ENCODE results near the gene LIME1. TPM values are rescaled to one million over a fixed set of nuclear protein-coding genes. Genes with fewer than 3 reads are reported as not detected.

The LIME1 gene
- total and polyA plus RNA-seq, 7 experiments from 2014 or later: 96.8 to 366 (median 107) TPM

DNA sequence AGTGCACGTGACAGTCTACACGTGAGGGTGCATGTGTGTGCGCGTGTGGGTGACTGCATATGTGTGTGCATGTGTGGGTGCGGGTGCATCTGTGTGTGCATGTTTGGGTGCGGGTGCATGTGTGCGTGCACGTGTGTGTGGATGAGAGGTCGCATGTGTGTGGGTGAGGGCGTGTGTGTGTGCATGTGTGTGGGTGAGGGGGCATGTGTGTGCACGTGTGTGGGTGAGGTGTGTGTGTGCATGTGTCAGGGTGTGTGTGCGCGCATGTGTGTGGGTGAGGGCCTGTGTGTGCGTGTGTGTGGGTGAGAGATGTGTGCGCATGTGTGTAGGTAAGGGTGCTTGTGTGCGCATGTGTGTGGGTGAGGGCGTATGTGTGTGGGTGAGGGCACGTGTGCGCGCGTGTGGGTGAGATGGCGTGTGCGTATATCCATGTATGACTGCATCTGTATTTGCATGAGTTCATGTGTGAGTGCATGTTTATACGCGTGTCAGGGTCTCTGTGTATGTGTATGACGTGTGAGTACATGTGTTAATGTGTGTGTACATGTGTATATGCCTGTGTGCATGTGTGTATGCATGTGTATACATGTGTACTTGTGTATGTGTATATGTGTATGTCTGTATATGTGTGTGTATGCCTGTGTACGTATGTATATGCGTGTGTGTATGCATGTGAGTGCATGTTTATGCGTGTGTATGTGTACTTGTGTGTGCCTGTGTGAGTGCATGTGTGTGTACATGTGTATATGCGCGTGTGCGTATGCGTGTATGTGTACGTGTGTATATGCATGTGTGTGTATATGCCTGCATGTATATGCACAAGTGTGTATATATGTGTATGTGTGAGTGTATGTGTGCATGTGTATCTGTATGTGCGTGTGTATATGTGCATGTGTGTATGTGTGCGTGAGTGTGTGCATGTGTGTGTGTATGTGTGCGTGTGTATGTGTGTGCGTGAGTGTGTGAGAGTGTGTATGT lies 4.1 kb upstream of the LIME1 start:
- intact Hi-C loops (cut with micrococcal nuclease): loop anchor here (10.0 kb wide), 2 partner anchors 132 to 938 kb away; partner anchors contain the start of genes ABHD16B (in 1 of the 2), MRGBP (in 1 of the 2) and TPD52L2 (in 1 of the 2)
- Mint-ChIP-seq H3K27ac (no peak overlapping the region), H3K27me3 (no peaks in the 10 kb centered on the region), H3K4me1 (peaks cover 27 to 42% (median 38%) of the 10 kb centered on the region in 7 donors), H3K36me3 (peaks cover 4 to 36% (median 12%) of the 10 kb centered on the region in 5 donors), H3K4me3 (no peak overlapping the region), H3K9me3 (no peaks in the 10 kb centered on the region)
- Histone ChIP-seq H3K27me3 (ENCODE audit: control insufficient read depth in 2 of 2, insufficient read depth in 2 of 2, low read length in 2 of 2) (no peaks in the 10 kb centered on the region), H3K4me1 (ENCODE audit: control insufficient read depth in 2 of 2, insufficient read depth in 2 of 2, low read length in 2 of 2) (peaks cover 50 to 58% of the 10 kb centered on the region in 2 donors), H3K27ac (ENCODE audit: low read depth, low read length) (no peak overlapping the region), H3K9me3 (ENCODE audit: control insufficient read depth in 2 of 3, low read length in 3 of 3) (no peaks in the 10 kb centered on the region), H3K36me3 (ENCODE audit: control insufficient read depth in 2 of 3, insufficient read depth in 3 of 3, low read length in 3 of 3) (peaks cover 0 to 38% (median 0%) of the 10 kb centered on the region in 3 experiments), H3K4me3 (ENCODE audit: low read length) (no peak overlapping the region)
- ATAC-seq: no peak
- DNase-seq: no peak
- ChIA-PET CTCF (no interaction called here), POLR2A (interaction anchor here (0.7 to 9.9 kb wide), 3 partner anchors 20 to 74 kb away, joined by 3 to 137 read pairs (median 3); partner anchors contain the start of genes ARFRP1, RTEL1 and ZGPAT)

DNA sequence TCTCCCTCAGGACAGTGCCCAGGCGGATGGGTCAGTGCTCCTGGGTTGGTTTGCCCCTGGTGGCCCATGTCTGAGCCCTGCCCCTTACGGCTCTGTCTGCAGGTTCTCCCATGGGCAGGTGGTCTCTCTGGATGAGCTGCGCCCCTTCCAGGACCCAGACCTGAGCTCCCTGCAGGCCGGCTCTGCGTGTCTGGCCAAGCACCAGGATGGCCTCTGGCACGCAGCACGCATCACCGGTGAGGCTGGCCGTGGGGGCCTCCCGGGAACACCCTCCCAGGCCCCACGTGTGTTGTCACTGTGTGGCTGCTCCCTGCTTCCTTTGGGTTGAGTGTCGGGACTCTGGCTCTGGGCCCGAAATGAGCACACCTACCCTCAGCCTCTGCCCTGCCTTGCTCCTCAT lies 3.3 kb upstream of the LIME1 start:
- intact Hi-C loops (cut with micrococcal nuclease): loop anchor here (10.0 kb wide), 2 partner anchors 132 to 938 kb away; partner anchors contain the start of genes ABHD16B (in 1 of the 2), MRGBP (in 1 of the 2) and TPD52L2 (in 1 of the 2)
- peak overlapping the region in 2 of 9 donors; percentile 45 to 59 for H3K27ac Mint-ChIP-seq

DNA sequence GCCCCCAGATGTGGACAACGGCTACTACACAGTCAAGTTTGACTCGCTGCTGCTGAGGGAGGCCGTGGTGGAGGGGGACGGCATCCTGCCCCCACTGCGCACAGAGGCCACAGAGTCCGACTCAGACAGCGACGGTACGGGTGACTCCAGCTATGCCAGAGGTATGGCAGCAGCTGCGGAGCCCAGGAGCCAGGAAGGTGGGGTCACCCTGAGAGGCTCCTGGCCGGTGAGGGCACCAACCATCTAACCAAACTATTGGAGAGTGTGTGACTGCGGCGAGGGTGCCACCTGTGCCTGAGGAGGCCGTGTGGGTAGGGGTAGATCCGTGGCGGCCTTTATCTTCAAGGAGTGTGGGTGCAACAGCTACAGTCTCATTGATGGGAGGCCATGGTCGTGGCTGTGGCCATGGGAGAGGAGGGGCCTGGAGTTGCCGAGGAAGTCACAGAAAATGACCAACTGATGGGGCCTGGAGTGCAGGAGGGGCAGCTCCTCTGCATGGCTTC lies 2.8 kb upstream of the LIME1 start:
- ATAC-seq (no peak), DNase-seq (no peak)
- Histone ChIP-seq H3K9me3 (ENCODE audit: control insufficient read depth in 2 of 3, low read length in 3 of 3) (no peaks in the 10 kb centered on the region), H3K27me3 (ENCODE audit: control insufficient read depth in 2 of 2, insufficient read depth in 2 of 2, low read length in 2 of 2) (no peaks in the 10 kb centered on the region), H3K4me1 (ENCODE audit: control insufficient read depth in 2 of 2, insufficient read depth in 2 of 2, low read length in 2 of 2) (peaks cover 44 to 51% of the 10 kb centered on the region in 2 donors), H3K27ac (ENCODE audit: low read depth, low read length) (no peak overlapping the region), H3K4me3 (ENCODE audit: low read length) (no peak overlapping the region), H3K36me3 (ENCODE audit: control insufficient read depth in 2 of 3, insufficient read depth in 3 of 3, low read length in 3 of 3) (peaks cover 0 to 38% (median 0%) of the 10 kb centered on the region in 3 experiments)
- POLR2A ChIA-PET: interaction anchor here (0.7 to 9.9 kb wide), 3 partner anchors 17 to 75 kb away, joined by 3 to 137 read pairs (median 4); partner anchors contain the start of genes ARFRP1, RTEL1 and ZGPAT
- no peaks in the 10 kb centered on the region for H3K27me3 Mint-ChIP-seq
- intact Hi-C loops (cut with micrococcal nuclease): loop anchor here (10.0 kb wide), 2 partner anchors 131 to 939 kb away; partner anchors contain the start of genes ABHD16B (in 1 of the 2), MRGBP (in 1 of the 2) and TPD52L2 (in 1 of the 2)
- peaks cover 4 to 29% (median 5%) of the 10 kb centered on the region in 5 donors for H3K36me3 Mint-ChIP-seq
- peak overlapping the region in 8 of 9 donors; percentile 19 to 87 (median 68) for H3K27ac Mint-ChIP-seq
- CTCF ChIA-PET: interaction anchor here (0.5 kb wide), 1 partner anchor 27 kb away, joined by 3 read pairs; no protein-coding TSS in a partner anchor
- H3K4me1 Mint-ChIP-seq: peaks cover 22 to 31% (median 27%) of the 10 kb centered on the region in 7 donors
- H3K4me3 Mint-ChIP-seq: peak overlapping the region in 6 of 10 donors; percentile 18 to 68 (median 40)
- H3K9me3 Mint-ChIP-seq: no peaks in the 10 kb centered on the region

More for the DNA sequence above, 3.3 kb upstream of the LIME1 start:
- Mint-ChIP-seq H3K9me3 (no peaks in the 10 kb centered on the region), H3K36me3 (peaks cover 4 to 34% (median 10%) of the 10 kb centered on the region in 5 donors), H3K27me3 (no peaks in the 10 kb centered on the region), H3K4me3 (no peak overlapping the region), H3K4me1 (peaks cover 27 to 36% (median 32%) of the 10 kb centered on the region in 7 donors)
- H3K36me3 ChIP-seq (ENCODE audit: control insufficient read depth in 2 of 3, insufficient read depth in 3 of 3, low read length in 3 of 3): peaks cover 0 to 38% (median 0%) of the 10 kb centered on the region in 3 experiments
- ChIA-PET POLR2A (interaction anchor here (0.7 to 9.9 kb wide), 4 partner anchors 18 to 75 kb away, joined by 3 to 137 read pairs (median 4); partner anchors contain the start of genes ARFRP1, RTEL1 and ZGPAT), CTCF (interaction anchor here (0.5 kb wide), 1 partner anchor 26 kb away, joined by 3 read pairs; no protein-coding TSS in a partner anchor)
- ATAC-seq: no peak
- H3K27ac ChIP-seq (ENCODE audit: low read depth, low read length): no peak overlapping the region
- H3K27me3 ChIP-seq (ENCODE audit: control insufficient read depth in 2 of 2, insufficient read depth in 2 of 2, low read length in 2 of 2): no peaks in the 10 kb centered on the region
- no peak for DNase-seq
- H3K4me1 ChIP-seq (ENCODE audit: control insufficient read depth in 2 of 2, insufficient read depth in 2 of 2, low read length in 2 of 2): peaks cover 44 to 51% of the 10 kb centered on the region in 2 donors
- no peak overlapping the region for H3K4me3 ChIP-seq (ENCODE audit: low read length)
- H3K9me3 ChIP-seq (ENCODE audit: control insufficient read depth in 2 of 3, low read length in 3 of 3): no peaks in the 10 kb centered on the region

- H3K9me3 Mint-ChIP-seq: no peaks in the 10 kb centered on the region
- Histone ChIP-seq H3K4me1 (ENCODE audit: control insufficient read depth in 2 of 2, insufficient read depth in 2 of 2, low read length in 2 of 2) (peaks cover 41 to 46% of the 10 kb centered on the region in 2 donors), H3K4me3 (ENCODE audit: low read length) (no peak overlapping the region), H3K27ac (ENCODE audit: low read depth, low read length) (no peak overlapping the region), H3K36me3 (ENCODE audit: control insufficient read depth in 2 of 3, insufficient read depth in 3 of 3, low read length in 3 of 3) (peaks cover 0 to 38% (median 0%) of the 10 kb centered on the region in 3 experiments), H3K9me3 (ENCODE audit: control insufficient read depth in 2 of 3, low read length in 3 of 3) (no peaks in the 10 kb centered on the region), H3K27me3 (ENCODE audit: control insufficient read depth in 2 of 2, insufficient read depth in 2 of 2, low read length in 2 of 2) (no peaks in the 10 kb centered on the region)
- H3K27me3 Mint-ChIP-seq: no peaks in the 10 kb centered on the region
- peaks cover 4 to 28% (median 5%) of the 10 kb centered on the region in 5 donors for H3K36me3 Mint-ChIP-seq
- H3K27ac Mint-ChIP-seq: peak overlapping the region in 8 of 9 donors; percentile 19 to 88 (median 72)
- no peak for ATAC-seq
- ChIA-PET POLR2A (interaction anchor here (1.6 to 9.9 kb wide), 2 partner anchors 16 to 27 kb away, joined by 4 to 137 read pairs; partner anchors contain the start of genes ARFRP1 and ZGPAT), CTCF (interaction anchor here (1.7 kb wide), 1 partner anchor 16 kb away, joined by 4 read pairs; no protein-coding TSS in a partner anchor)
- intact Hi-C loops (cut with micrococcal nuclease): loop anchor here (10.0 kb wide), 2 partner anchors 130 to 940 kb away; partner anchors contain the start of genes ABHD16B (in 1 of the 2), MRGBP (in 1 of the 2) and TPD52L2 (in 1 of the 2)
- no peak for DNase-seq
- H3K4me1 Mint-ChIP-seq: peaks cover 20 to 30% (median 25%) of the 10 kb centered on the region in 7 donors
- H3K4me3 Mint-ChIP-seq: peak overlapping the region in 6 of 10 donors; percentile 18 to 68 (median 40)
Measured at GRCh38 chr20:63734111-63734945, 2.1 kb upstream of the LIME1 start.

GRCh38 chr20:63734946-63735858 lies 1.3 kb upstream of the LIME1 start:
- Mint-ChIP-seq H3K4me3 (peak overlapping the region in 8 of 10 donors; percentile 35 to 93 (median 90)), H3K27ac (peak overlapping the region in 7 of 9 donors; percentile 82 to 92 (median 89)), H3K36me3 (peaks cover 0 to 21% (median 5%) of the 10 kb centered on the region in 5 donors), H3K27me3 (no peaks in the 10 kb centered on the region), H3K9me3 (no peaks in the 10 kb centered on the region), H3K4me1 (peaks cover 15 to 30% (median 25%) of the 10 kb centered on the region in 7 donors)
- H3K4me1 ChIP-seq (ENCODE audit: control insufficient read depth in 2 of 2, insufficient read depth in 2 of 2, low read length in 2 of 2): peaks cover 33 to 38% of the 10 kb centered on the region in 2 donors
- POLR2A ChIA-PET: interaction anchor here (0.6 to 9.9 kb wide), 15 partner anchors 10 to 245 kb away, joined by 3 to 137 read pairs (median 10); partner anchors contain the start of genes ARFRP1, PRPF6, RTEL1 and SAMD10
- H3K36me3 ChIP-seq (ENCODE audit: control insufficient read depth in 2 of 3, insufficient read depth in 3 of 3, low read length in 3 of 3): peaks cover 0 to 38% (median 0%) of the 10 kb centered on the region in 3 experiments
- no peak overlapping the region for H3K4me3 ChIP-seq (ENCODE audit: low read length)
- intact Hi-C loops (cut with micrococcal nuclease): loop anchor here (5.0 to 10.0 kb wide), 5 partner anchors 98 to 940 kb away; partner anchors contain the start of genes ABHD16B (in 1 of the 2), MRGBP (in 1 of the 2), PTK6 (in 1 of the 2) and SAMD10 (in 1 of the 2)
- H3K27me3 ChIP-seq (ENCODE audit: control insufficient read depth in 2 of 2, insufficient read depth in 2 of 2, low read length in 2 of 2): no peaks in the 10 kb centered on the region
- peak overlapping the region; percentile 78 for H3K27ac ChIP-seq (ENCODE audit: low read depth, low read length)
- ATAC-seq (no peak), DNase-seq (peak in 1 of 9 donors; percentile 23)
- CTCF ChIA-PET: interaction anchor here (1.1 to 2.8 kb wide), 4 partner anchors 15 to 197 kb away, joined by 3 to 27 read pairs (median 4); partner anchors contain the start of genes ARFRP1, PTK6 and ZGPAT
- H3K9me3 ChIP-seq (ENCODE audit: control insufficient read depth in 2 of 3, low read length in 3 of 3): no peaks in the 10 kb centered on the region

All from naive thymus-derived CD4-positive, alpha-beta T cell (primary cell).